ENCODE results near the gene RHBDF2. TPM values are rescaled to one million over a fixed set of nuclear protein-coding genes. Genes with fewer than 3 reads are reported as not detected.

The RHBDF2 gene
- total RNA-seq, 1 experiment from 2014 or later: 33.0 TPM

DNA sequence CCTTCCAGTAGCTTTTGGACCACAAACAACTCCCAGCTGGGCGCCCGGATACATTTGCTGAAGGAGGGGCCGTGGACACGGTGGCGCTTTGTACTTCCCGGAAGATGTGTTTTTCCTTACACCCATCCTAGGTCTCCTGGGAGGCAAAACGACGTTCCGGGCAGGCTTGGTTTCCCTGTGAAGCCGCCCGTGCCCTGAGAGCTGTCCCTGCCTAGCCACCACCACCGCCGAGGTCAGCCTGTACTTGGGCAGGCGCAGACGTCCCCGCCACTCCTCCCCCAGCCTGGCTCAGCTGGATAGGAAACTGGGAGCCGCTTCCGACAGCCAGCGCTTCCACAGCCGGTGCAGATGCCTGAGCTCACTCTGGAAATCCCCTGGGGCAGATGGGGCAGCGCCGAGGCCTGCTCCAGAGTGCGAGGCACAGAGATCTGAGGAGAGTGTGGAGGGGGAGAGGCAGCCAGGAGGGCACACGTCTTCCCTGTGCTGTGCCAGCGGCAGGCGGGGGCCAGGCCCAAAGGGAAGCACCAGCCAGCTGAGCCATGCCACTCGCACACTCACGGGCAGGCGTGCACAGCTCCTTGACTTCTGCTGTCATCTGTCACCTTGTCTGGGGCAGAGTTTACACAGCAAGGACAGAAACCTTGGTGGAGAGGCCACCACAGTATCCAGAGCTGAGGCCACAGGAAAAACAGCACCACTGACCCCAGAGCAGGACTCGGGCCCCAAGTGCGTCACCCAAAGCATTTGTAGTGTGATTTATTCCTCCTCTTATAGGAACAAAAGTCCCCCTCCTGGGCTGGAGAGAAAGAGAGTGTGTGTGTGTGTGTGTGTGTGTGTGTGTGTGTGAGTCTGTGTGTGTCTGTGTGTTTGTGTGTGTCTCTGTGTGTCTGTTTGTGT is 3.0 kb downstream of the RHBDF2 start:
- Mint-ChIP-seq H3K36me3 (no peaks in the 10 kb centered on the region), H3K4me3 (no peak overlapping the region), H3K9me3 (no peaks in the 10 kb centered on the region), H3K4me1 (peaks cover 48% of the 10 kb centered on the region), H3K27ac (peak overlapping the region; percentile 32; the same call in 1 of the 2 replicates), H3K27me3 (ENCODE audit: low read depth) (peaks cover 5% of the 10 kb centered on the region)
- POLR2A ChIA-PET: no interaction called here
- CTCF ChIA-PET: interaction anchor here (0.6 to 5.1 kb wide), 13 partner anchors 11 to 218 kb away, joined by 3 to 30 read pairs (median 4); partner anchors contain the start of gene SPHK1
- ATAC-seq (peak; percentile 5; the same call in 1 of the 2 replicates), DNase-seq (ENCODE audit: low spot score) (peak; percentile 60)
- TF ChIP-seq CREB1 (CRISPR knock-in tag; IDR thresholded peaks at IDR 0.05): no peak
- TF ChIP-seq RORB (CRISPR knock-in tag; IDR thresholded peaks at IDR 0.05): no peak
- TF ChIP-seq ZNF317 (CRISPR knock-in tag; IDR thresholded peaks at IDR 0.05; ENCODE audit: borderline replicate concordance, low read depth): no peak
- TF ChIP-seq JUN (CRISPR knock-in tag; IDR thresholded peaks at IDR 0.05): no peak
- no peak for TF ChIP-seq SMAD3 (CRISPR knock-in tag; IDR thresholded peaks at IDR 0.05; ENCODE audit: borderline replicate concordance)
- TF ChIP-seq HMGXB4 (CRISPR knock-in tag; IDR thresholded peaks at IDR 0.05): no peak
- no peak for TF ChIP-seq ZNF396 (CRISPR knock-in tag; IDR thresholded peaks at IDR 0.05; ENCODE audit: borderline replicate concordance)
- no peak for TF ChIP-seq E2F5 (CRISPR knock-in tag; IDR thresholded peaks at IDR 0.05)
- no peak for TF ChIP-seq TP53 (CRISPR knock-in tag; IDR thresholded peaks at IDR 0.05)
- TF ChIP-seq ZNF219 (CRISPR knock-in tag; IDR thresholded peaks at IDR 0.05; ENCODE audit: borderline replicate concordance): no peak
- TF ChIP-seq ZMAT4 (CRISPR knock-in tag; IDR thresholded peaks at IDR 0.05): no peak
- no peak for TF ChIP-seq E2F1 (CRISPR knock-in tag; IDR thresholded peaks at IDR 0.05)
- TF ChIP-seq NFYB (CRISPR knock-in tag; conservative IDR thresholded peaks at IDR 0.05; ENCODE audit: low read depth): no peak
- no peak for TF ChIP-seq ATF2 (CRISPR knock-in tag; IDR thresholded peaks at IDR 0.05; ENCODE audit: borderline replicate concordance, low read depth)
- TF ChIP-seq NR1H2 (CRISPR knock-in tag; IDR thresholded peaks at IDR 0.05): no peak

DNA sequence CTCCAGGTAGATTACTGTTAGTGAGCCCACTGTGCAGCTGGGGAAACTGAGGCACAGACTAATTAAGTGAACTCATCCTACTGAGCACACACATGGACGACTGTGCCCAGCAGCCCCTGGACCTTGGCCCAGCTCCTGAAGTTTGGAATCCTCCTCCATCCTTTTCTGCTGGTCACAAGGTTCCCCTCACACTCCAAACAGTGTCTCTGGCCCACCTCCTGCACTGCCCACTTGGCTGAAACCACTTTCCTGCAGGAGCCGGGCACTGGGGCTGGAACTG is 3.6 kb downstream of the RHBDF2 start:
- no peak for DNase-seq (ENCODE audit: low spot score)
- CTCF ChIA-PET: interaction anchor here (0.6 to 5.1 kb wide), 11 partner anchors 11 to 218 kb away, joined by 3 to 30 read pairs (median 4); no protein-coding TSS in a partner anchor
- H3K36me3 Mint-ChIP-seq: no peaks in the 10 kb centered on the region
- no peak overlapping the region for H3K27ac Mint-ChIP-seq
- no peaks in the 10 kb centered on the region for H3K9me3 Mint-ChIP-seq
- peaks cover 54% of the 10 kb centered on the region for H3K4me1 Mint-ChIP-seq
- no peak for ATAC-seq
- no peak overlapping the region for H3K4me3 Mint-ChIP-seq
- POLR2A ChIA-PET: no interaction called here
- peaks cover 5% of the 10 kb centered on the region for H3K27me3 Mint-ChIP-seq (ENCODE audit: low read depth)
- no peak for TF ChIP-seq NR2C2 (CRISPR knock-in tag; IDR thresholded peaks at IDR 0.05)
- TF ChIP-seq, protein P1, sequence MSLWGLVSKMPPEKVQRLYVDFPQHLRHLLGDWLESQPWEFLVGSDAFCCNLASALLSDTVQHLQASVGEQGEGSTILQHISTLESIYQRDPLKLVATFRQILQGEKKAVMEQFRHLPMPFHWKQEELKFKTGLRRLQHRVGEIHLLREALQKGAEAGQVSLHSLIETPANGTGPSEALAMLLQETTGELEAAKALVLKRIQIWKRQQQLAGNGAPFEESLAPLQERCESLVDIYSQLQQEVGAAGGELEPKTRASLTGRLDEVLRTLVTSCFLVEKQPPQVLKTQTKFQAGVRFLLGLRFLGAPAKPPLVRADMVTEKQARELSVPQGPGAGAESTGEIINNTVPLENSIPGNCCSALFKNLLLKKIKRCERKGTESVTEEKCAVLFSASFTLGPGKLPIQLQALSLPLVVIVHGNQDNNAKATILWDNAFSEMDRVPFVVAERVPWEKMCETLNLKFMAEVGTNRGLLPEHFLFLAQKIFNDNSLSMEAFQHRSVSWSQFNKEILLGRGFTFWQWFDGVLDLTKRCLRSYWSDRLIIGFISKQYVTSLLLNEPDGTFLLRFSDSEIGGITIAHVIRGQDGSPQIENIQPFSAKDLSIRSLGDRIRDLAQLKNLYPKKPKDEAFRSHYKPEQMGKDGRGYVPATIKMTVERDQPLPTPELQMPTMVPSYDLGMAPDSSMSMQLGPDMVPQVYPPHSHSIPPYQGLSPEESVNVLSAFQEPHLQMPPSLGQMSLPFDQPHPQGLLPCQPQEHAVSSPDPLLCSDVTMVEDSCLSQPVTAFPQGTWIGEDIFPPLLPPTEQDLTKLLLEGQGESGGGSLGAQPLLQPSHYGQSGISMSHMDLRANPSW (CRISPR knock-in tag; conservative IDR thresholded peaks at IDR 0.05; ENCODE audit: low read depth): no peak
- no peak for TF ChIP-seq CREB1 (CRISPR knock-in tag; IDR thresholded peaks at IDR 0.05)
- TF ChIP-seq, protein P2, sequence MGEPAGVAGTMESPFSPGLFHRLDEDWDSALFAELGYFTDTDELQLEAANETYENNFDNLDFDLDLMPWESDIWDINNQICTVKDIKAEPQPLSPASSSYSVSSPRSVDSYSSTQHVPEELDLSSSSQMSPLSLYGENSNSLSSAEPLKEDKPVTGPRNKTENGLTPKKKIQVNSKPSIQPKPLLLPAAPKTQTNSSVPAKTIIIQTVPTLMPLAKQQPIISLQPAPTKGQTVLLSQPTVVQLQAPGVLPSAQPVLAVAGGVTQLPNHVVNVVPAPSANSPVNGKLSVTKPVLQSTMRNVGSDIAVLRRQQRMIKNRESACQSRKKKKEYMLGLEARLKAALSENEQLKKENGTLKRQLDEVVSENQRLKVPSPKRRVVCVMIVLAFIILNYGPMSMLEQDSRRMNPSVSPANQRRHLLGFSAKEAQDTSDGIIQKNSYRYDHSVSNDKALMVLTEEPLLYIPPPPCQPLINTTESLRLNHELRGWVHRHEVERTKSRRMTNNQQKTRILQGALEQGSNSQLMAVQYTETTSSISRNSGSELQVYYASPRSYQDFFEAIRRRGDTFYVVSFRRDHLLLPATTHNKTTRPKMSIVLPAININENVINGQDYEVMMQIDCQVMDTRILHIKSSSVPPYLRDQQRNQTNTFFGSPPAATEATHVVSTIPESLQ (CRISPR knock-in tag; IDR thresholded peaks at IDR 0.05): no peak
- no peak for TF ChIP-seq RELA (CRISPR knock-in tag; IDR thresholded peaks at IDR 0.05; ENCODE audit: borderline replicate concordance)
- no peak for TF ChIP-seq TCF7 (CRISPR knock-in tag; IDR thresholded peaks at IDR 0.05; ENCODE audit: low read depth)
- TF ChIP-seq RORB (CRISPR knock-in tag; IDR thresholded peaks at IDR 0.05): no peak

Measured in WTC11 (cell line).